ENCODE results near the gene ZNF827. TPM values are rescaled to one million over a fixed set of nuclear protein-coding genes. Genes with fewer than 3 reads are reported as not detected.

Gene ZNF827
- total and polyA plus RNA-seq, 2 of the 8 experiments (the other 6 are each of a cell fraction or from before 2014, with no cell fraction given) = 25.3 to 26.2 TPM

DNA sequence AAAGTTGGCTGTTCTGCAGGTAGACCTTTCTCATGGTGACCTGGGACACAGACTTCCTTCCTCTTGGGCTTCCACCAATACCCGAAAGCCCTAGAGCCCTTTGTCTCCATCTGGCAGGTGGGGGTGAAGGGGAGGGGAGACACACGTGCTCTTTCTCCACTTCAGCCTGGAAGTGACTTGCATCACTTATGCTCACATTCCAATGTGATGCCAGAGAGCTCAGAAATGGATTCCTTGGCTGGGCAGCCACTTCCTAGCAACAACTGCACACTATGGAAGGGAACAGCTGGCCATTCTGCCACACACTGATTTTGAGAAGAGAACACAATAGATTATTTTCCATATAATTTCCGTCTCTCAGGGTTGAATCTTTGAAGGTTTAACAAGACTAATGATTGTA lies 222.4 kb downstream of the ZNF827 start:
- no peak overlapping the region for H3K27ac ChIP-seq (ENCODE audit: low read depth, low read length)
- H2BK120ac ChIP-seq (replicated peaks; ENCODE audit: low read depth, low read length) = no peak overlapping the region
- H3K23ac ChIP-seq (ENCODE audit: insufficient read length) = no peak overlapping the region
- H3K79me1 ChIP-seq (ENCODE audit: low read depth, low read length) = no peaks in the 10 kb centered on the region
- no peak overlapping the region for H3K14ac ChIP-seq (ENCODE audit: insufficient read length)
- H3K4me3 ChIP-seq (ENCODE audit: extremely low read depth in 1 of 4, insufficient read depth in 2 of 4, low read depth in 3 of 4, low read length in 4 of 4) = no peak overlapping the region
- H3K9ac ChIP-seq (replicated peaks in 1 of 4; ENCODE audit: extremely low read depth in 1 of 4, low read depth in 3 of 4, low read length in 3 of 4) = no peak overlapping the region
- CTCF ChIA-PET (ENCODE audit: partially characterized antibody) = interaction anchor here (1.1 kb wide), 1 partner anchor 171 kb away, joined by 3 read pairs; no protein-coding TSS in a partner anchor
- H2BK5ac ChIP-seq (ENCODE audit: low read depth, low read length) = no peak overlapping the region
- no peak overlapping the region for H2BK20ac ChIP-seq (ENCODE audit: low read length)
- no peak overlapping the region for H2BK15ac ChIP-seq (ENCODE audit: low read length)
- no peaks in the 10 kb centered on the region; the same call in 1 of the 2 replicates for H3K23me2 ChIP-seq (ENCODE audit: low read depth, low read length)
- H3K18ac ChIP-seq (ENCODE audit: extremely low read depth, low read length) = no peak overlapping the region
- DNase-seq (ENCODE audit: low read depth in 1 of 2, low spot score in 2 of 2) = no peak
- no peak overlapping the region for H4K5ac ChIP-seq (ENCODE audit: insufficient read length, low read depth, low read length)
- no peaks in the 10 kb centered on the region for H3K79me2 ChIP-seq (ENCODE audit: control insufficient read depth in 1 of 2, insufficient read depth in 2 of 2, low read length in 2 of 2)
- no peak overlapping the region for H2BK12ac ChIP-seq (ENCODE audit: low read depth, low read length)
- no peak for FAIRE-seq
- H3K4me2 ChIP-seq (ENCODE audit: insufficient read depth in 1 of 2, low read depth in 2 of 2, low read length in 2 of 2) = no peak overlapping the region
- POLR2A ChIA-PET (ENCODE audit: partially characterized antibody) = no interaction called here
- no peaks in the 10 kb centered on the region; a peak in 1 of 4 replicates for H3K9me3 ChIP-seq (ENCODE audit: insufficient read depth in 2 of 2, low read depth in 1 of 2, low read length in 1 of 2)
- 0 out of 7 replicates have a peak, but pooled peaks cover 0 to 3% (median 0%) of the 10 kb centered on the region in 4 experiments for H3K4me1 ChIP-seq (replicated peaks in 1 of 4; ENCODE audit: control insufficient read depth in 3 of 4, insufficient read depth in 4 of 4, low read length in 3 of 4)
- H2AFZ ChIP-seq (ENCODE audit: low read length) = no peak overlapping the region
- TF ChIP-seq SRF (IDR thresholded peaks at IDR 0.05; ENCODE audit: low read depth, low read length) (no peak), GABPA (IDR thresholded peaks at IDR 0.05; ENCODE audit: borderline replicate concordance, insufficient read depth, low read length) (no peak), RNF2 (IDR thresholded peaks at IDR 0.05; ENCODE audit: borderline replicate concordance, low read depth, low read length, missing control alignments, poor library complexity, severe bottlenecking) (no peak), TEAD4 (IDR thresholded peaks at IDR 0.05; ENCODE audit: low read depth, low read length) (no peak), JUN (IDR thresholded peaks at IDR 0.05; ENCODE audit: low read depth, low read length) (no peak), CREB1 (IDR thresholded peaks at IDR 0.05) (no peak)
- TF ChIP-seq, protein P1, sequence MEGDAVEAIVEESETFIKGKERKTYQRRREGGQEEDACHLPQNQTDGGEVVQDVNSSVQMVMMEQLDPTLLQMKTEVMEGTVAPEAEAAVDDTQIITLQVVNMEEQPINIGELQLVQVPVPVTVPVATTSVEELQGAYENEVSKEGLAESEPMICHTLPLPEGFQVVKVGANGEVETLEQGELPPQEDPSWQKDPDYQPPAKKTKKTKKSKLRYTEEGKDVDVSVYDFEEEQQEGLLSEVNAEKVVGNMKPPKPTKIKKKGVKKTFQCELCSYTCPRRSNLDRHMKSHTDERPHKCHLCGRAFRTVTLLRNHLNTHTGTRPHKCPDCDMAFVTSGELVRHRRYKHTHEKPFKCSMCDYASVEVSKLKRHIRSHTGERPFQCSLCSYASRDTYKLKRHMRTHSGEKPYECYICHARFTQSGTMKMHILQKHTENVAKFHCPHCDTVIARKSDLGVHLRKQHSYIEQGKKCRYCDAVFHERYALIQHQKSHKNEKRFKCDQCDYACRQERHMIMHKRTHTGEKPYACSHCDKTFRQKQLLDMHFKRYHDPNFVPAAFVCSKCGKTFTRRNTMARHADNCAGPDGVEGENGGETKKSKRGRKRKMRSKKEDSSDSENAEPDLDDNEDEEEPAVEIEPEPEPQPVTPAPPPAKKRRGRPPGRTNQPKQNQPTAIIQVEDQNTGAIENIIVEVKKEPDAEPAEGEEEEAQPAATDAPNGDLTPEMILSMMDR (IDR thresholded peaks at IDR 0.05; ENCODE audit: control extremely low read depth in 1 of 3, insufficient read depth in 1 of 3, low read depth in 1 of 3, low read length in 3 of 3) = no peak
- TF ChIP-seq, protein P2, sequence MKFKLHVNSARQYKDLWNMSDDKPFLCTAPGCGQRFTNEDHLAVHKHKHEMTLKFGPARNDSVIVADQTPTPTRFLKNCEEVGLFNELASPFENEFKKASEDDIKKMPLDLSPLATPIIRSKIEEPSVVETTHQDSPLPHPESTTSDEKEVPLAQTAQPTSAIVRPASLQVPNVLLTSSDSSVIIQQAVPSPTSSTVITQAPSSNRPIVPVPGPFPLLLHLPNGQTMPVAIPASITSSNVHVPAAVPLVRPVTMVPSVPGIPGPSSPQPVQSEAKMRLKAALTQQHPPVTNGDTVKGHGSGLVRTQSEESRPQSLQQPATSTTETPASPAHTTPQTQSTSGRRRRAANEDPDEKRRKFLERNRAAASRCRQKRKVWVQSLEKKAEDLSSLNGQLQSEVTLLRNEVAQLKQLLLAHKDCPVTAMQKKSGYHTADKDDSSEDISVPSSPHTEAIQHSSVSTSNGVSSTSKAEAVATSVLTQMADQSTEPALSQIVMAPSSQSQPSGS (IDR thresholded peaks at IDR 0.05; ENCODE audit: low read length) = no peak
- 69% methylated on average over 3 of the region's 3 CpGs; no CpG with 5 or more reads in 1 of the 2 experiments for WGBS, 2 experiments (ENCODE audit: extremely low coverage in 1 of 2, insufficient coverage in 1 of 2, insufficient read length in 1 of 2, insufficient replicate concordance in 2 of 2, low coverage in 1 of 2, low lambda C conversion rate in 2 of 2, missing lambda C conversion rate in 1 of 2)
- H4K20me1 ChIP-seq (replicated peaks in 1 of 2; ENCODE audit: control insufficient read depth in 1 of 2, insufficient read depth in 2 of 2, low read length in 2 of 2) = no peaks in the 10 kb centered on the region
- H3K56ac ChIP-seq (replicated peaks; ENCODE audit: insufficient read length, low read depth, low read length) = no peak overlapping the region
- no peaks in the 10 kb centered on the region for H3K27me3 ChIP-seq (replicated peaks in 1 of 4; ENCODE audit: control insufficient read depth in 3 of 4, extremely low read depth in 1 of 4, insufficient read depth in 3 of 4, low read length in 3 of 4)
- H4K91ac ChIP-seq (replicated peaks; ENCODE audit: insufficient read length, low read length) = no peak overlapping the region
- H4K8ac ChIP-seq (ENCODE audit: extremely low read depth, insufficient read depth, low read length) = no peak overlapping the region
- no peak overlapping the region for H3K4ac ChIP-seq (replicated peaks; ENCODE audit: insufficient read length, low read depth, low read length)
- no peaks in the 10 kb centered on the region for H3K36me3 ChIP-seq (ENCODE audit: control insufficient read depth in 2 of 4, insufficient read depth in 4 of 4, low read length in 3 of 4)
- H2AK5ac ChIP-seq (ENCODE audit: low read depth, low read length) = no peak overlapping the region

All from H1 (cell line).